HepG2 (cell line): ENCODE results near the gene C19orf18. TPM values are rescaled to one million over a fixed set of nuclear protein-coding genes. Genes with fewer than 3 reads are reported as not detected.

Experiments used
- CEBPB ChIP-seq: IDR thresholded peaks from 2 replicates; pipeline ENCODE4 v1.6.1; 2011; ENCODE audit warnings: low read depth, low read length, improper control_type of control experiment, borderline replicate concordance
- FIP1L1 ChIP-seq: fragments of 200-400 bp; formaldehyde crosslinking; IDR thresholded peaks from 2 replicates; pipeline ENCODE4 v1.6.1; 2018; ENCODE audit warnings: low read depth, mild to moderate bottlenecking, low read length, moderate library complexity, borderline replicate concordance; ENCODE audit not compliant: insufficient read depth
- FOXA3 ChIP-seq: IDR thresholded peaks from 2 replicates; pipeline ENCODE4 v1.6.1; 2016; ENCODE audit warnings: missing genetic modification reagents, missing compliant biosample characterization
- KLF13 ChIP-seq: sonication (generic); formaldehyde crosslinking; IDR thresholded peaks from 2 replicates; pipeline ENCODE4 v1.4.0; 2020; ENCODE audit warnings: mild to moderate bottlenecking, missing genetic modification reagents
- MBD4 ChIP-seq: IDR thresholded peaks from 2 replicates; pipeline ENCODE4 v1.6.1; 2012; ENCODE audit warnings: low read length, inconsistent platforms, borderline replicate concordance
- PHF5A ChIP-seq: IDR thresholded peaks from one replicate; pipeline ENCODE4 v1.6.1; 2018; ENCODE audit warnings: low read depth, missing genetic modification reagents; ENCODE audit not compliant: unreplicated experiment
- ZBTB20 ChIP-seq: sonication (generic); formaldehyde crosslinking; IDR thresholded peaks from 2 replicates; pipeline ENCODE4 v1.8.1; 2023; ENCODE audit warnings: missing genetic modification reagents, low read depth, mild to moderate bottlenecking, borderline replicate concordance
- ZNF205 ChIP-seq: IDR thresholded peaks from 2 replicates; pipeline ENCODE4 v1.6.1; 2018; ENCODE audit warnings: missing biosample characterization, missing genetic modification reagents
- polyA plus RNA-seq, 8 experiments: library from polyadenylated mRNA; depleted of rRNA in 3 of 8; stranded (reverse) in 7 of 8; unstranded in 1 of 8; fragments of >200 nt; fragmentation: Illumina TruSeq in 4 of 8; extraction: Trizol in 4 of 8; gene quantifications; 2 replicates each; pipeline versions ENCODE4 v1.2.1 to v1.2.3, GENCODE V29; 2011 to 2016; ENCODE audit warnings: low read depth in 4 of 8, missing spikeins in 1 of 8, mixed read lengths in 1 of 8; ENCODE audit not compliant: insufficient read depth in 1 of 8
- total RNA-seq, 5 experiments: library from RNA; depleted of rRNA; stranded (reverse); fragments of >200 nt; fragmentation: Illumina TruSeq; extraction: Trizol; gene quantifications; 2 replicates each; pipeline ENCODE4 v1.2.3, GENCODE V29; 2016; ENCODE audit warnings: low read depth in 1 of 5
- TF ChIP-seq, protein P1 (sequence below), 2 experiments: sonication (generic) in 1 of 2; formaldehyde crosslinking in 1 of 2; IDR thresholded peaks; 2 replicates each; pipeline versions ENCODE4 v1.4.0 to v1.6.1; 2016 to 2020; ENCODE audit warnings: borderline replicate concordance in 1 of 2, low read depth in 1 of 2, mild to moderate bottlenecking in 1 of 2, missing genetic modification reagents in 1 of 2
- TF ChIP-seq, protein P2 (sequence below): sonication (generic); formaldehyde crosslinking; IDR thresholded peaks from 2 replicates; pipeline ENCODE4 v1.5.0; 2020; ENCODE audit warnings: missing genetic modification reagents

The C19orf18 gene
- total and polyA plus RNA-seq, 2 of the 13 experiments (the other 11 are each of a cell fraction or from before 2014, with no cell fraction given) = 0.38 to 0.55 TPM

DNA sequence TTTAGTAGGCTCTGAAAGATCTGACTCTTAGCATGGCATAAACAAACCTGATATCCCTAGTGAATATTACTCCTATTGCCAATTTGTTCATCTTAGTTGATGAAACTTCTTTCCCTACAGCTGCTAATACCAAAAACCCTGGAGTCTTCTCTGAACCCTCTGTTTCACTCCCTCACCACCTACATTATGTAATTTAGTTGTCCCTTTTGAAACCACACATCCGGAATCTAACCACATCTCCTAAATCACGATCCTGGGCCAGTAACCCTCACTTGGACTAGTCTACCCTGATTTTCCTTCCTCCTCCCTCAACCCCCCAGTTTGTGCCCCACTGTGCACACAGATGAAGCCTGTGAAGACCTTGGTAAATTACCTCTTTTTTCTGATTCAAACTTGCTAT, 28.0 kb downstream of the C19orf18 start (continued):
- TF ChIP-seq, protein P1, sequence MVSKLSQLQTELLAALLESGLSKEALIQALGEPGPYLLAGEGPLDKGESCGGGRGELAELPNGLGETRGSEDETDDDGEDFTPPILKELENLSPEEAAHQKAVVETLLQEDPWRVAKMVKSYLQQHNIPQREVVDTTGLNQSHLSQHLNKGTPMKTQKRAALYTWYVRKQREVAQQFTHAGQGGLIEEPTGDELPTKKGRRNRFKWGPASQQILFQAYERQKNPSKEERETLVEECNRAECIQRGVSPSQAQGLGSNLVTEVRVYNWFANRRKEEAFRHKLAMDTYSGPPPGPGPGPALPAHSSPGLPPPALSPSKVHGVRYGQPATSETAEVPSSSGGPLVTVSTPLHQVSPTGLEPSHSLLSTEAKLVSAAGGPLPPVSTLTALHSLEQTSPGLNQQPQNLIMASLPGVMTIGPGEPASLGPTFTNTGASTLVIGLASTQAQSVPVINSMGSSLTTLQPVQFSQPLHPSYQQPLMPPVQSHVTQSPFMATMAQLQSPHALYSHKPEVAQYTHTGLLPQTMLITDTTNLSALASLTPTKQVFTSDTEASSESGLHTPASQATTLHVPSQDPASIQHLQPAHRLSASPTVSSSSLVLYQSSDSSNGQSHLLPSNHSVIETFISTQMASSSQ (IDR thresholded peaks at IDR 0.05; ENCODE audit: low read depth) = no peak
- TF ChIP-seq, protein P1 (CRISPR knock-in tag; IDR thresholded peaks at IDR 0.05; ENCODE audit: borderline replicate concordance) = no peak
- TF ChIP-seq KLF13 (CRISPR knock-in tag) (no peak), FOXA3 (CRISPR knock-in tag) (no peak), ZBTB20 (no peak), CEBPB (no peak), MBD4 (no peak), FIP1L1 (no peak), ZNF205 (no peak), PHF5A (CRISPR knock-in tag) (no peak)
- TF ChIP-seq, protein P2, sequence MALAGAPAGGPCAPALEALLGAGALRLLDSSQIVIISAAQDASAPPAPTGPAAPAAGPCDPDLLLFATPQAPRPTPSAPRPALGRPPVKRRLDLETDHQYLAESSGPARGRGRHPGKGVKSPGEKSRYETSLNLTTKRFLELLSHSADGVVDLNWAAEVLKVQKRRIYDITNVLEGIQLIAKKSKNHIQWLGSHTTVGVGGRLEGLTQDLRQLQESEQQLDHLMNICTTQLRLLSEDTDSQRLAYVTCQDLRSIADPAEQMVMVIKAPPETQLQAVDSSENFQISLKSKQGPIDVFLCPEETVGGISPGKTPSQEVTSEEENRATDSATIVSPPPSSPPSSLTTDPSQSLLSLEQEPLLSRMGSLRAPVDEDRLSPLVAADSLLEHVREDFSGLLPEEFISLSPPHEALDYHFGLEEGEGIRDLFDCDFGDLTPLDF = no peak
